HL-60/S4 (cell line): ENCODE measurements around the gene CRY1.

Experiments used
- in situ Hi-C: fragments of 300-500 bp; cut with MboI; formaldehyde crosslinking; loops from 2 replicates; pipeline ENCODE4 v1.14.3; 2022; ENCODE audit warnings: low sequenced_read_pairs

The CRY1 gene

DNA sequence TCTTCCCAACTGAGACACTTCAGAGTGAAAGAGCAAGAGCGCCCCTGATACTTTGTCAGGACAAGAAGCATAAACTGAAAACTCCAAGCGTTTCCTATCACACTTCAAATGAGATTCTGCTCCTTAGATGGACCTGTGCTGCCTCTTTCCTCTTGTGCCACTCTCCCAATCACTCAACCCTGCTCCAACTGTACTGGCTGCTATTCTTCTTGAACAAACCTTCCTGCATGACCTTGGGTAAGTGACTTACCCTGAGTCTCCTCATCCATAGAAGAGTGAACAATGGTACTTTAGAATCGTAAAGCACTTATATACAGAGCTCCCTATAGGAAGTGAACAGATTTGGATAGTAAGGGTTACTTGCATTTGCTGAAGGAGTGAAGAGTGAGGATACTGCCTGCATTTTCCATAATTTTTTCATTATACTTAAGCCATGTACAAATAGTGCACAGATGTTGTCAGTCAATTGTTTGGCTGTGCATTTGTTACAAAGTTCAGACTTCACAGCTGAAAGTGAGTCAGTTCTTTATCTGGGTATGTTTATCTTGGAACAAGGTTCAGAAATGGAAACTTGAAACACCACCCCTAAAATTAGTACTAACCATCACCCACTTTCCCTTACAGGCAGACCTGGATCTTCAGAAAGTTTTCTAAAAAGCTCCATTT lies 117.2 kb downstream of the CRY1 start:
- in situ Hi-C loops: no loop called here

DNA sequence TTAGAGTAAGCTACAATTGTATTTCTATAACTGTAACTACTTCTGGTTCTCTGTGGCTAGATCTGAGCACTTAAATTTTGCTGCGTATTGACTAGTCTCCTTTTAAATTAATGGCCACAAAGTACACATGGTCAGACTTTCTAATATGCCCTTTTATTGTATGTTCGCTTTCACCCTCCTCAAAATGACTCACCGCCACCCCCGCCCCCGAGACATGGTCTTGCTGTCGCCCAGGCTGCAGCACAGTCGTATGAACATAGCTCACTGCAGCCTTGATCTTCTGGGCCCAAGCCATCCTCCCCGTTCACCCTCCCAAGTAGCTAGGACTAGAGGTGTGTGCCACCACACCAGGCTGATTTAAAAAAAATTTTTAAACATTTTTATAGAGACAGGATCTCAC lies 118.3 kb downstream of the CRY1 start:
- in situ Hi-C loops: no loop called here

DNA sequence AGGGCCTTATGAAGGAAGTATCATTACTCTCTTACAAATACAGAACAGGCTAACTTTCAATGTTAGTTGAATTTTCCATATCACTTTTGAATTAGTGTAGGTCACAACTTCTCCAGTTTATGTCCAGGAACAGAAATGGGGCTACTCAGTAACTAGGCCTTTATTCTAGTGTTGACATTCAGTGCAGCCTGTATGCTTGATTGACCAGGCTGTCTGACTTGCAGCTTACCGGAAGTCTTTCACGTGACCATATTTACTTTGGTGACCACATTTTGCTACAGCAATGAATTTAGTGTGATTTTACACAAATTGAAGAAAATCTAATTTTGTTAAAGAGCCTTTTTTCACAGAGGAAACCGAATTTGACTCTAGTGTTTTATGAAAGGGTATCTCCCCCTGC lies 118.8 kb downstream of the CRY1 start:
- in situ Hi-C loops: no loop called here

DNA sequence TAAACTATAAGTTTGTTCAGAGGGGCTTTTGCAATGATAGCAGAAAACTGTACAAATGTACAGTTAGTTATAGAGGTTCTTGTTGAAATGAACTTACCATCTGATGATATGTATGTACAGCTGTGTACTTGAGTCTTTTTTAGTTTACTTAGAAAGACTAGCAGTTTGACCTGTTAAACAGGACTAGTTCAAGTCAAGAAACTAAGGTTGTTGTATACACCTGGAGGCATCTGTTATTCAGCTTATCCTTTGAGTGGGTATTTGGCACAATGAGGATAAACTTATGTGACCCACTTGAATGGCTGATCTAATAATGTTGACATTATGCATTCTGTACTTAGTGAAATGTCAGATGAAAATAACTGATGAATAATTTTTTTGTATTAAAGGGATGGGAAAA lies 119.8 kb downstream of the CRY1 start:
- in situ Hi-C loops: no loop called here

DNA sequence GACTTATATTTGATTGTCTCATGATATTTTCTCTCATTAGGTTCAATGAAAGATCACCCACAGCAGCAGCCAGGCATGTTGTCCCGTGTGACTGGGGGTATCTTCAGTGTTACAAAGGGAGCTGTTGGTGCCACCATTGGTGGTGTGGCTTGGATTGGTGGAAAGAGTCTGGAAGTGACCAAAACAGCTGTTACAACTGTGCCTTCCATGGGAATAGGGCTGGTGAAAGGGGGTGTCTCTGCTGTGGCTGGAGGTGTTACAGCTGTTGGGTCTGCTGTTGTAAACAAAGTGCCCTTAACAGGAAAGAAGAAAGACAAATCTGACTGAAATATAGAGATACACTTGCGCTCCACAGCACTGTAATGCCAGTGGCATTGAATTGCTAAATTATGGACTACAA lies 122.3 kb downstream of the CRY1 start:
- in situ Hi-C loops: no loop called here

DNA sequence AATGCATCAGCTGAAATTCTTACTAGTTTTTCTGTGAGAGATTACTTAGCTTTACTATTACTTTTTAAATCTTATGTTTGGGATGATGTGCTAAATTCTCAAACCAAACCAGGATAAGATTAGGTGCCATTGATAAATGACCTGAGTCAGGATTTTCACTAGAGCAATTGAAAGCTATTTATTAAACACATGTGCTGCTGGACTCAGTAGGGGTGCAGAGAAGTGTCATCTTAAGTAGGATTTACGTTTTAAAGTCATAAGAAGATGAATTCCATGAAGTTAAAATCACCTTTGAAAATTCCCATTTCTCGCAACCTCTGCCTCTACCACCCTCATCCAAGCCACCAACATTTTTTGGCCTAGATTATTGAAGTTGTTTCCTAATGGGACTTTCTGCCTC lies 128.8 kb downstream of the CRY1 start:
- in situ Hi-C loops: no loop called here

DNA sequence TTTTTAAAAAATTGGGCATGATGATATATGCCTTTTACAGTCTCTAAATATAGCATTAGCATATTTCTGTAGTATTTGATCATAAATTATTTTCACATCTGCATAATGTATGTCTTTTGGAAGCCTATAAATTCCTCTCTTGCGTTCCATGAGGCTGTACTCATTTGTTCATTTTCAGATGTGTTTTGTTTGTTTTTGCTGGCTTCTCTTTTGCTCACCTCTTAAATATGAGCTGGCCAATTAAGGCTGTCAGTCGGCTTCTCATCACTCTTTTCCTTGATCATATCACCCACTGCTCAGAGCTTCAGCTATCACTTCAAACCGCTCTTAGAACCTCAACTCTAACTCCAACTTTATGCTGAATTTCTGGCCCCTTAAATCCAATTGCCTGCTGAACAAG lies 131.1 kb downstream of the CRY1 start:
- in situ Hi-C loops: no loop called here

DNA sequence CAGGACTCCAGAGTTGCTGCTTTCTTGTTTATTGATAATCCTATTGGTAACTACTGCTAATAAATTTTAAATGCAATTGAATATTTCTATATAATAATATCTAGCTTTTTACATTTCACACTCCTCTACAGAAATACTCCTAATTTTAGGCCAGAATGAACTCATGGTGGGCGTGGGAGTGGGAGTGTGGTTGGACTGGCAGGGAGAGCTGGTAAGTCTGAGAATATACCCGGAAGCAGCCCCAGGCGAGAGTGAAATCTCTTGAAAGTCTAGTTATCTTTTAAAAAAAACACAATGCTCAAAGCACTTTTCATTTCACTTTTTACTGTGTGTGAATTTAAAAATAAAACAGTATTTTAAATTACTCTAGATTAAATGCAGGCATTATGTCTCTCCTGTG lies 132.9 kb downstream of the CRY1 start:
- in situ Hi-C loops: no loop called here

DNA sequence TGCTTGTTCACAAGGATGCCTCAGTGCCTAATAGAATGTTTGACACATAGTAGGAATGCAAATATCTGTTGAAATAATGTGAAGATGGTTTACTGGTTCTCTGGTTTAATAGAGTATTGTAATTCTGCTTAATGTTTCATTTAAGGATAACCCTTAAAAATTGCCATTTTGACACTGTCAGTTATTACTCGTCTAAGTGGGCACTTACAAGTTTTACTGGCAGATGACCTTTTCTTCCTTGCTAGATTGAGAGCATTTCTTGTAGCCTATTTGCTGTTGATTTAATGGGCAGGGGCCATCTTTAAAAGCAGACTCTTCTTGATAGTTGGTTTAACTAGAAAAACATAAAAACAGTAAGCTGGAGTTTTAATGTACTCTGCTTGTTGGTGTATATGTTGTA lies 135.8 kb downstream of the CRY1 start:
- in situ Hi-C loops: no loop called here

DNA sequence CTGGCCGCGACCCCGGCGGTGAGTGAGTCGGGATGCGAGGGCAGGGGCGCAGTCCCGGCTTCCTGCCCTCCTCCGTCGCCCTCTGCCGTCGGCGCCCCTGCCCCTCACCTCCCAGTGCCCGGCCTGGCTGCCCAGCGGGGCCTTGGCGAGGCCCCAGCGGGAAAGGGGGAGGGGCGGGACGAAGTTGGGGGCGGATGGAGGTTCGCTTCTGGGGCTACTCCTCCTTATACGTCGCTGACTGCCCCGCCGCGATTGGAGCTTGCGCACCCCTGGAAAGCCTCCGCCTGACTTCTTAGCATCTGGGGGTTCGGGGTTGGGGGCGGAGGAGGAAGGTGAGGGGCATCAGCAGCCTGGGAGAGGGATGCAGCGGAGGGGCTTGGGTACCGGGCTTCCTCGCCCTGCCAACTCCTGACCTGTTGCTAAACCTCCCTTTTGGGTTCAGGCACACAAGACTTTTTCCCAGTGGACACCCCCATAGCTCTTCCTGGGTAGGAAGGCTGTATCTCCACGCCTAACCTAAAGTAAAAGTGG lies 137.2 kb downstream of the CRY1 start:
- in situ Hi-C loops: no loop called here

DNA sequence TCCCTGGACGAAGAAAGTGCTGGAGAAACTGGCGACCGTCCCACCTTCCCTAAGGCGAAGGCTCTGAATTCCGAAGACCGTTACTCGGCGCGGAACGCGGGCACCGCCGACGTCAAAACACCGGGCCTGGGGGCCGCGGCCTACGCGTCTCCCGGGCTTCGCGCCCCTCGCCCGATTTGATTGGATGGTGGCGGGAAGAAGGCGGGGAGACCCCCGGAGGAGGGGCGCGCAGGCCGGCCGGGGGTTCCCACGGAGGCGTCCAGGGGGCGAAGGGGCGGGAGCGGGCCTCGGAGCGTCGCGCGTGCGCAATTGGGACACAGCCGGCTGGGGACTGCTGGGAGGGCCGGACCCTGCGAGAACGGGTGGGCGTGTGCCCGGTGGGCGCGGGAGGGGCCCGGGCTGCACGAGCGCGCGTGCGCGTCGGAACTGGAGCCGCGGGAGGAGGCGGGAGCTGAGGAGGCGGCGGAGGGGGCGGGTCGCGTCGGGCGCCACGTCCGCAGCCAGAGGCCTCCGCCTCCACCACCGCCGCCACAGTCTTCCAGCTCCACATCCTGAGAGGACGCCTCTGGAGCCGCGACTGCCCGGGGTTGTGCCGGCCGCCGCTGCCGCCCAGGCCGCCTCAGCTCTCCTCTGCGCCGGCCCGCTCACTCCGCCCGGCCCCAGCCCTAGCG lies 137.8 kb downstream of the CRY1 start, which contains the start of gene TMEM263:
TMEM263 (plus strand) TSS at position 531 of the 671 bp plus-strand sequence. CDS start 11,210 bp downstream, outside the sequence.
- in situ Hi-C loops: no loop called here

DNA sequence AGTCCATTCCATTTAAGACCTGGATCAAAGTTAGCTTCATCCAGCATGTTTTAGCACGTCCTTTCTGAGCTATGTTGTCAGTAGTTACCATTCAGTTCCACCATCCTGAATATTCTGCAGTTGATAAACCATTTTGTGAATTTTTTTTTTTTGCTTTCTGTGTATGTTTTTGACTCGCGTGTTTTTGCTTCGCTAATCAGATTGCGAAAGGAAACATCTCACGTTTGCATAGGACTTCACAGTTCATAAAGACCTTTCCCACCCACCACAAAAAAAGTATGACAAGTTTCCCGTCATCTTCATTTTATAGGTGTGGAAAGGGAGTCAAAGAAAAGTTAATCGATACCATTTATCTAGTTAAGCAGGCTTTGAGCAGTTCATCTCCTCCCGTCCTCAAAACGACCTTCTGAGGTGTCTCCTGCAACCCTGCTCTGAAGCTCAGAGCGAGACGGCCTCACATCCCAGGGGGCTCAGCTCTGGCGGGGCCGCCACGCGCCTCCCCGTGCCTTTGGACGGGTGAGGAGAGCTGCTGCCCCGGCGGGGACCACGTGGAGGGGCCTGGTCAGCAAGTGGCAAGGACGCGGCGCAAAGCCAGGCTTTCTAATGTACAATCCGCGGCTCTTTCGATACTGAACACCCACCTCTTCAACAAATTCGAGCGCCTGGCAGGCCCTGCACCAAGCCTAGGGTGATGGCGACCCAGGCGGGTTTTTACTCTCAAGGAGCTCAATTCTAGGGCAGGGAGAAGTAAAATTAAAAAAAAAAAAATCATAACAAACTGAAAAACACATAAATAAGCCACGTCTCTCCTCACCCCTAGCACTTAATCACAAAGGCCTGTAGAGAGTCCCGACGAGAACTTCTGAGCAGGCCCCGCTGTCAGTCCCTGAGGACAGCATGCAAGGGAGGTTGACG lies 138.6 kb downstream of the CRY1 start:
- in situ Hi-C loops: no loop called here

DNA sequence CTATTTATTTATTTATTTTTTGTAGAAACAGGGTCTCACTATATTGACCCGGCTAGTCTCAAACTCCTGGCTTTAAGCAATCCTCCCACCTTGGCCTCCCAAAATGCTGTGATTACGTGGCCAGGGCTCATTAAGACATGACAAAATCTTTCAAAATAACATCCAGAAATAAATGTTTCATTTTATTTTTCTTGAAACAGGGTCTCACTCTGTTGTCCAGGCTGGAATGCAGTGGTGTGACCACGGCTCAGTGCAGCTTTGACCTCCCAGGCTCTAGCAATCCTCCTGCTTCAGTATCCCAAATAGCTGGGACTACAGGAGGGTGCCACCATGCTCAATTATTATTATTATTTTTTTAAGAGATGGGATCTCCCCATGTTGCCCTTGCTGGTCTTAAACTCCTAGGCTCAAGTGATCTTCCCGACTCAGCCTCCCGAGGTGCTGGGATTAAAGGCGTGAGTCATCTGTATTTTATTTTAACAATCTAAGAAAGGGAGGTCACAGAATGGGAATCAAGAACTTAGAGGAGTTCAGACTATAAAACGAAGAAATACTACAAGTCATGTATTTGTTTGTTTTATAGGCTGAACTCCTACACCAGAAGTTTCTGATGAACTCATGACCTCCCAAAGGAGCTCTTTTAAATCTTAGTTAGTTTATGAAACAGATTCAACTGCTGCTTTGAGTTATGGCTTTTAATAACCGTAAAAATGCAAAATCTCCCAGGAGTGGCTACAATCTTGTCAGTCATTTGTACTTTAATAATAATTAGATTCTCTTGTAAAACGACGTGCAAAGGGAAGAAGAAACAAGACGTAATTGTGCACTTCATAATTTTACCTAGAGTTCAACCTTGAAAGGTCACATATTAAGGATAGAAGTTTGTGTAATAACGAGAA lies 139.7 kb downstream of the CRY1 start:
- in situ Hi-C loops: no loop called here

DNA sequence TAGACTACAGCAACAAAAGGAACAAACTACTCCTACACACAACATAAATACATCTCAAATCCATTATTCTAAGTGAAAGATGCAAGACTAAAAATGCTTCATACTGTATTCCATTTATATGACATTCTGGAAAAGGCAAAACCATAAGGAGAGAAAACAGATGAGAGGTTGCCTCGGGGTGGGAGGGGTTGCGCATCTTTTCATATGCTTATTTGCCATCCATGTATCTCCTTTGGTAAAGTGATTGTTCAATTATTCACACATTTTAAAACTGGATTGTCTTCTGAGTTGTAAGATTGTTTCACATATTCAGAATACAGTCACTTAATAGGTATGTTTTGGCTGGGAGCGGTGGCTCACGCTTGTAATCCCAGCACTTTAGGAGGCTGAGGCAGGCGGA lies 142.8 kb downstream of the CRY1 start:
- in situ Hi-C loops: no loop called here

DNA sequence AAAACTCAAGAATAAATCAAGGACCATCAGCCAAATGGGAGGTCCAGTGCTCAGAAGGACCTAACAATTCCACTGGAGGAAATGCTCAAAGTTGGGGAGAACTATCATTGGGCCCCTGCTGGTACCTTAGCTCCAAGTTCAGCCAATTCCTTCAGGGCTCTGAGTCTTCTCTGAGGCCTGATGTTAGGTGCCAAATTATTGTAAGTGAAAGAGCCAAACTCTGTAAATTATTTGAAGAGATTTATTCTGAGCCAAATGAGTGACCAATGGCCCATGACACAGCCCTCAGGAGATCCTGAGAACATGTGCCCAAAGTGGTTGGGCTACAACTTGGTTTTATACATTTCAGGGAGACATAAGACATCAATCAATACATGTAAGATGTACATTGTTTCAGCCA lies 145.9 kb downstream of the CRY1 start:
- in situ Hi-C loops: no loop called here

DNA sequence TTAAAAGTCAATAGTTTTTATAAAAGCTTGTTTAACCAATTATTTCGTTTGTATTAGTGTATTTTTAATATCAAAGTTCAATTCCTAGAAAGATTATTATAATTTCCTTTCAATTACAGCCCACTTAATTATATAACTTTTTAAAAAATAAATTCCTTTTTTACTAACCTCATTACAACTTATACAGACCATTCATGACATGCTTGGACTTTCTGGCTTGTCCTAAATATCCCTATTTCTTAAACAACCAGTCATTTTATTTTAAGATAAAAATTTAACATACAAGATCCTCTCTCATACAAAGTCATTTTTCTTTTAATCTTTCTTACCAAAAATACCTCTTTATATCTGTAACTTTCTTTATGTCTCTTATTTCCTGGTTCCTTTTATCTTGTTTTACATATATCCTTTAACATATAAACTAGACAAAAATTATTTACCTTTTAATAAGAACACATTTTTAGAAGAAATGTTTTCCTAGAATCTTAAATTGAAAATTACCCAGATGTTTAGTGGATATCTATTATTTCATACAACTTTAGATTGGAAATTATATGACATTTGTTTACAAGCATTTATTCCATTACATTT lies 148.0 kb downstream of the CRY1 start:
- in situ Hi-C loops: no loop called here

DNA sequence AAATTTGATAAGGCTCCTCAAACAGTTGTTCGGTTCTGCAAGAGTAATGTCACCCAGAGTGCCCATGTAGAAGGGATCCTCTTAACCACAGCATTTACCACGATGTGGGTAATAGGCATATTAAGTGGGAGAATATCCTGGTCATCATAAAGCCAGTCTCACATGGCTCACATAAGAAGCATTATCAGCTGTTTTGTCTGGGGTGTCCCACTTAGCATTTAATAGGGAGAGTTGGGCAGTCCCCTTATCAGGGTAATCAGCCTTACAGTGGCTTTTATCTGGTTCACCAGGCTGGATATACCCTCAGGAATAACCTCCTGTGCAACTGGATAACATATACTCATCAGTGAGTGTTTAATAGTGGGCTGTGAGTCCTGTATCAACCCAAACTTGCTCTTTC lies 150.6 kb downstream of the CRY1 start:
- in situ Hi-C loops: no loop called here

DNA sequence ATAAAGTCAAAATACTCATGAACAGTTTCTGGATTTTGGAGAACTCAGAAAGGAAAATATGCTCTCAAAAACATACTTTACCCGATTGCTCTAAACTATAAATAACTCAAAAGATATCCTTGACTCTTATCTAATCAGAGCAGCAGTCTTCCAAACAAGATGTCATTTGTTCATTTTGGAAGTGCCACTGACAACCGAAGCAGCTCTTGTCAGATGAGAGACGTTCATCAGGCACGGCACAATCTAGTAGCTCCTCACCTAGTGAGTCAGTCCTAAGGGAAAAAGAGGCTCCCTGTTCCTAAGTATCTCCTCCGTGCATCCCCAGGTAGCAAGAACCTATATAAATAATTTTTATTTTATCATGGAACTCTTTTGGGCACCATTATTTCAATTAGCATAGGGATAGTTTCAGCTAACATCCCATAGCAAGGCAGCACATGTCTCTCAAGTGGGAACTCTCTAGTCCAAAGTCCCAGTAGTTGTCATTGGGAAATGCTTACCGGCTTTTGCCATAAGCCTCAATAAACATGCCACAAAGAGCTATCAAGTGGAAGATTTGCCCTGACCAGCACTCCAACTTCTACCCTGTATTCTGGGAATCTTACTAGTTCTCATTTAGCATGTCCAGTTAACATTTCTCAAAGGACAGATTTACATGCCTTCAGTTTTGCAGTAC lies 151.7 kb downstream of the CRY1 start:
- in situ Hi-C loops: no loop called here
